ENCODE data around the gene CORIN. TPM values are rescaled to one million over a fixed set of nuclear protein-coding genes. Genes with fewer than 3 reads are reported as not detected.

The CORIN gene
- total RNA-seq, 1 experiment from 2014 or later, result 3.5 TPM

GRCh38 chr4:47814618-47815295 lies 23.1 kb downstream of the CORIN start:
- H3K9ac ChIP-seq (ENCODE audit: low read length), result no peak overlapping the region
- DNase-seq (ENCODE audit: low read depth, low spot score) (no peak), ATAC-seq (no peak)
- ChIA-PET RAD21 (ENCODE audit: low non-redundant PET in 1 of 2, low total read pairs in 2 of 2, uncharacterized antibody in 2 of 2, unreplicated experiment in 2 of 2) (no interaction called here), CTCF (no interaction called here), POLR2A (no interaction called here)
- H3K79me2 ChIP-seq (ENCODE audit: insufficient read depth, low read length), result no peaks in the 10 kb centered on the region
- intact Hi-C loops (cut with micrococcal nuclease), result no loop called here
- TF ChIP-seq EGR1 (IDR thresholded peaks at IDR 0.05; ENCODE audit: low read depth), result no peak
- TF ChIP-seq, protein P1, sequence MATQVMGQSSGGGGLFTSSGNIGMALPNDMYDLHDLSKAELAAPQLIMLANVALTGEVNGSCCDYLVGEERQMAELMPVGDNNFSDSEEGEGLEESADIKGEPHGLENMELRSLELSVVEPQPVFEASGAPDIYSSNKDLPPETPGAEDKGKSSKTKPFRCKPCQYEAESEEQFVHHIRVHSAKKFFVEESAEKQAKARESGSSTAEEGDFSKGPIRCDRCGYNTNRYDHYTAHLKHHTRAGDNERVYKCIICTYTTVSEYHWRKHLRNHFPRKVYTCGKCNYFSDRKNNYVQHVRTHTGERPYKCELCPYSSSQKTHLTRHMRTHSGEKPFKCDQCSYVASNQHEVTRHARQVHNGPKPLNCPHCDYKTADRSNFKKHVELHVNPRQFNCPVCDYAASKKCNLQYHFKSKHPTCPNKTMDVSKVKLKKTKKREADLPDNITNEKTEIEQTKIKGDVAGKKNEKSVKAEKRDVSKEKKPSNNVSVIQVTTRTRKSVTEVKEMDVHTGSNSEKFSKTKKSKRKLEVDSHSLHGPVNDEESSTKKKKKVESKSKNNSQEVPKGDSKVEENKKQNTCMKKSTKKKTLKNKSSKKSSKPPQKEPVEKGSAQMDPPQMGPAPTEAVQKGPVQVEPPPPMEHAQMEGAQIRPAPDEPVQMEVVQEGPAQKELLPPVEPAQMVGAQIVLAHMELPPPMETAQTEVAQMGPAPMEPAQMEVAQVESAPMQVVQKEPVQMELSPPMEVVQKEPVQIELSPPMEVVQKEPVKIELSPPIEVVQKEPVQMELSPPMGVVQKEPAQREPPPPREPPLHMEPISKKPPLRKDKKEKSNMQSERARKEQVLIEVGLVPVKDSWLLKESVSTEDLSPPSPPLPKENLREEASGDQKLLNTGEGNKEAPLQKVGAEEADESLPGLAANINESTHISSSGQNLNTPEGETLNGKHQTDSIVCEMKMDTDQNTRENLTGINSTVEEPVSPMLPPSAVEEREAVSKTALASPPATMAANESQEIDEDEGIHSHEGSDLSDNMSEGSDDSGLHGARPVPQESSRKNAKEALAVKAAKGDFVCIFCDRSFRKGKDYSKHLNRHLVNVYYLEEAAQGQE (IDR thresholded peaks at IDR 0.05; ENCODE audit: low read depth), result no peak
- no peak for TF ChIP-seq FOSL1 (IDR thresholded peaks at IDR 0.05; ENCODE audit: low read depth)
- TF ChIP-seq CEBPB (IDR thresholded peaks at IDR 0.05; ENCODE audit: low read depth), result no peak
- no peaks in the 10 kb centered on the region for H3K4me1 ChIP-seq (ENCODE audit: control insufficient read depth in 1 of 2, insufficient read depth in 2 of 2, low read length in 2 of 2)
- no peak overlapping the region for H3K27ac ChIP-seq (ENCODE audit: low read depth, low read length)
- H2AFZ ChIP-seq (ENCODE audit: low read depth, low read length, poor library complexity, severe bottlenecking), result no peak overlapping the region
- H3K4me3 ChIP-seq (replicated peaks in 1 of 2; ENCODE audit: low read depth in 1 of 2, low read length in 2 of 2), result no peak overlapping the region
- BruUV-seq (replicated peaks), result no TSS peak
- no peaks in the 10 kb centered on the region for H3K9me2 ChIP-seq (ENCODE audit: insufficient read depth)
- no peaks in the 10 kb centered on the region for H4K20me1 ChIP-seq (ENCODE audit: insufficient read depth)
- H3K36me3 ChIP-seq (ENCODE audit: control insufficient read depth in 1 of 2, insufficient read depth in 2 of 2, low read length in 2 of 2), result no peaks in the 10 kb centered on the region
- H3K9me3 ChIP-seq (ENCODE audit: control insufficient read depth in 1 of 2, insufficient read depth in 1 of 2, low read depth in 1 of 2, low read length in 2 of 2), result no peaks in the 10 kb centered on the region
- H3K27me3 ChIP-seq (ENCODE audit: insufficient read depth, low read length), result no peaks in the 10 kb centered on the region
- H3K4me2 ChIP-seq (ENCODE audit: low read length), result no peak overlapping the region

DNA sequence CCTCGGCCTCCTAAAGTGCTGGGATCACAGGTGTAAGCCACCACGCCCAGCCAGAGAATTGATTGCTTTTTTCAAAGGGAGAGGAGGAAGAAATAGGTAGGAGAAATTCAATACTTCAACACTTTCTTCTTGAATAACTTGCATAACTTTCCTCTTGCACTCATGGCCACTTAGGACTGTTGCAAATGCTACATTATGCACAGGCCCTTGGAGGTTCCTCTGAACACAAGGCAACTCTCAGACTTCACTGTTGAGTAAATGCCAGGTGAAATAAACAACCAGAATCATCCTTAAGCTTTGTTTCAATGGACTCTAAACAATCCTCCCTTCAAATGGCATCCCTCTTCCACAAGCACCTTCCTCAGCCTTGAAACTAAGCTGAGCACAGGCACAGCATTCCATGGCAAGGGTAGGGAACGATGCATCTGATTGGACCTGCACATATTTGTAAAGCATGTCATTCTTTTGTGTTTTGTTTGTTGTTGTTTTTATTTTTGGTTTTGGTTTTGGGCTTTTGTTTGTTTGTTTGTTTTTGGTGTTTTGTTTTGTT lies 28.1 kb downstream of the CORIN start:
- ChIA-PET CTCF (no interaction called here), POLR2A (no interaction called here), RAD21 (ENCODE audit: low non-redundant PET in 1 of 2, low total read pairs in 2 of 2, uncharacterized antibody in 2 of 2, unreplicated experiment in 2 of 2) (no interaction called here)
- no peak overlapping the region for H3K4me2 ChIP-seq (ENCODE audit: low read length)
- no peak for DNase-seq (ENCODE audit: low read depth, low spot score)
- H3K9me2 ChIP-seq (ENCODE audit: insufficient read depth), result no peaks in the 10 kb centered on the region
- H3K4me1 ChIP-seq (ENCODE audit: control insufficient read depth in 1 of 2, insufficient read depth in 2 of 2, low read length in 2 of 2), result no peaks in the 10 kb centered on the region
- H3K9me3 ChIP-seq (ENCODE audit: control insufficient read depth in 1 of 2, insufficient read depth in 1 of 2, low read depth in 1 of 2, low read length in 2 of 2), result no peaks in the 10 kb centered on the region
- no peaks in the 10 kb centered on the region for H4K20me1 ChIP-seq (ENCODE audit: insufficient read depth)
- no peak for ATAC-seq
- intact Hi-C loops (cut with micrococcal nuclease), result no loop called here
- H3K79me2 ChIP-seq (ENCODE audit: insufficient read depth, low read length), result no peaks in the 10 kb centered on the region
- no TSS peak for BruUV-seq (replicated peaks)
- no peak overlapping the region for H3K9ac ChIP-seq (ENCODE audit: low read length)
- H3K27me3 ChIP-seq (ENCODE audit: insufficient read depth, low read length), result no peaks in the 10 kb centered on the region
- H3K36me3 ChIP-seq (ENCODE audit: control insufficient read depth in 1 of 2, insufficient read depth in 2 of 2, low read length in 2 of 2), result no peaks in the 10 kb centered on the region
- no peak overlapping the region for H3K4me3 ChIP-seq (replicated peaks in 1 of 2; ENCODE audit: low read depth in 1 of 2, low read length in 2 of 2)
- H3K27ac ChIP-seq (ENCODE audit: low read depth, low read length), result no peak overlapping the region
- H2AFZ ChIP-seq (ENCODE audit: low read depth, low read length, poor library complexity, severe bottlenecking), result no peak overlapping the region
- TF ChIP-seq ZFX (IDR thresholded peaks at IDR 0.05), result no peak
- TF ChIP-seq POLR2A (IDR thresholded peaks at IDR 0.05; ENCODE audit: borderline replicate concordance, extremely low read depth, insufficient read depth, insufficient read length), result no peak
- TF ChIP-seq, protein P2, sequence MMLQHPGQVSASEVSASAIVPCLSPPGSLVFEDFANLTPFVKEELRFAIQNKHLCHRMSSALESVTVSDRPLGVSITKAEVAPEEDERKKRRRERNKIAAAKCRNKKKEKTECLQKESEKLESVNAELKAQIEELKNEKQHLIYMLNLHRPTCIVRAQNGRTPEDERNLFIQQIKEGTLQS (IDR thresholded peaks at IDR 0.05), result no peak
- TF ChIP-seq FOSL1 (IDR thresholded peaks at IDR 0.05; ENCODE audit: low read depth), result no peak
- TF ChIP-seq, protein P1 (IDR thresholded peaks at IDR 0.05; ENCODE audit: low read depth), result no peak
- TF ChIP-seq ZBTB33 (IDR thresholded peaks at IDR 0.05; ENCODE audit: extremely low read depth, insufficient replicate concordance, low read length), result no peak
- TF ChIP-seq POLR2AphosphoS5 (IDR thresholded peaks at IDR 0.05; ENCODE audit: low read depth, low read length), result no peak

Data from HCT116 (cell line).